ENCODE results near the gene SPTLC3. TPM values are rescaled to one million over a fixed set of nuclear protein-coding genes. Genes with fewer than 3 reads are reported as not detected.

SPTLC3 gene
- polyA plus RNA-seq, 1 of the 3 experiments (the other 2 are of a cell fraction) = 0.02 TPM

DNA sequence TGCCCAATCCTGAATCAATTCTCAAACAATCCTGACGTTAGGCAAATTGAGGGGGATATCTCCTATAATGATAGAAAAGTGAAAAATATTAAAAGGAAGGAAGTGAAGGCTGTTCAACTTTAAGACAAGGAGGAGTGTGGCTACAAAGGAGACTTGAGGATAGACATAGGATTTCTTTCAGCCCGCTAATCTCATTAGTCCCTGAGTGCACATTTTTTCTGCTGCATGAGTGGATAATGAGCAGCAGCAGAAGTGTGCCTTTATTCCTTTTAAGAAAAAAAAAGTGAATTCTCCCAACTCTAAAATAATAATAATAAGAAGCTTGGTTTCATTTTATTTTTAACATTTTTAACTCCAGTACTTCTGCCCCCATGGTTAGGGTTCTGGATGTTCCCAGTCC is 102.0 kb downstream of the SPTLC3 start:
- Histone ChIP-seq H3F3A (replicated peaks; ENCODE audit: insufficient read depth) (no peaks in the 10 kb centered on the region), H3K4me3 (ENCODE audit: low read depth in 2 of 2, low read length in 1 of 2) (no peak overlapping the region), H4K20me1 (ENCODE audit: insufficient read depth) (no peaks in the 10 kb centered on the region), H3K4me1 (ENCODE audit: control insufficient read depth in 1 of 2, insufficient read depth in 2 of 2, low read depth in 1 of 2, low read length in 1 of 2) (no peaks in the 10 kb centered on the region), H3K9me2 (no peaks in the 10 kb centered on the region), H3K27me3 (ENCODE audit: insufficient read depth) (no peaks in the 10 kb centered on the region; the same call in 1 of the 2 replicates), H3K79me2 (ENCODE audit: insufficient read depth) (no peaks in the 10 kb centered on the region), H3K27ac (ENCODE audit: low read depth in 2 of 2, low read length in 1 of 2) (no peak overlapping the region), H3K9me3 (no peaks in the 10 kb centered on the region), H3K4me2 (no peak overlapping the region), H3K36me3 (replicated peaks in 1 of 2; ENCODE audit: control insufficient read depth in 1 of 2, insufficient read depth in 2 of 2, low read length in 1 of 2) (no peaks in the 10 kb centered on the region), H2AFZ (ENCODE audit: low read depth) (no peak overlapping the region), H3K9ac (no peak overlapping the region)
- POLR2A ChIA-PET = no interaction called here
- TF ChIP-seq NRF1 (IDR thresholded peaks at IDR 0.05; ENCODE audit: low read depth, low read length) = no peak
- TF ChIP-seq, protein P1, sequence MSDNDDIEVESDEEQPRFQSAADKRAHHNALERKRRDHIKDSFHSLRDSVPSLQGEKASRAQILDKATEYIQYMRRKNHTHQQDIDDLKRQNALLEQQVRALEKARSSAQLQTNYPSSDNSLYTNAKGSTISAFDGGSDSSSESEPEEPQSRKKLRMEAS (IDR thresholded peaks at IDR 0.05; ENCODE audit: low read depth) = no peak
- TF ChIP-seq SMC3 (IDR thresholded peaks at IDR 0.05; ENCODE audit: low read depth, low read length) = no peak
- no peak for TF ChIP-seq JUND (IDR thresholded peaks at IDR 0.05)
- no peak for TF ChIP-seq TEAD4 (IDR thresholded peaks at IDR 0.05; ENCODE audit: borderline replicate concordance, insufficient read depth)
- TF ChIP-seq GABPA (IDR thresholded peaks at IDR 0.05; ENCODE audit: low read depth) = no peak
- TF ChIP-seq EP300 (IDR thresholded peaks at IDR 0.05; ENCODE audit: borderline replicate concordance in 1 of 2, low read depth in 1 of 2, low read length in 1 of 2) = no peak
- TF ChIP-seq, protein P2, sequence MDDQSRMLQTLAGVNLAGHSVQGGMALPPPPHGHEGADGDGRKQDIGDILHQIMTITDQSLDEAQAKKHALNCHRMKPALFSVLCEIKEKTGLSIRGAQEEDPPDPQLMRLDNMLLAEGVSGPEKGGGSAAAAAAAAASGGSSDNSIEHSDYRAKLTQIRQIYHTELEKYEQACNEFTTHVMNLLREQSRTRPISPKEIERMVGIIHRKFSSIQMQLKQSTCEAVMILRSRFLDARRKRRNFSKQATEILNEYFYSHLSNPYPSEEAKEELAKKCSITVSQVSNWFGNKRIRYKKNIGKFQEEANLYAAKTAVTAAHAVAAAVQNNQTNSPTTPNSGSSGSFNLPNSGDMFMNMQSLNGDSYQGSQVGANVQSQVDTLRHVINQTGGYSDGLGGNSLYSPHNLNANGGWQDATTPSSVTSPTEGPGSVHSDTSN (IDR thresholded peaks at IDR 0.05) = no peak
- DNase-seq = no peak
- 37% methylated on average over 2 of the region's 2 CpGs for WGBS (ENCODE audit: low lambda C conversion rate)
- CTCF ChIA-PET = interaction anchor here (0.6 to 3.9 kb wide), 4 partner anchors 8 to 616 kb away, joined by 3 to 31 read pairs (median 5); no protein-coding TSS in a partner anchor

DNA sequence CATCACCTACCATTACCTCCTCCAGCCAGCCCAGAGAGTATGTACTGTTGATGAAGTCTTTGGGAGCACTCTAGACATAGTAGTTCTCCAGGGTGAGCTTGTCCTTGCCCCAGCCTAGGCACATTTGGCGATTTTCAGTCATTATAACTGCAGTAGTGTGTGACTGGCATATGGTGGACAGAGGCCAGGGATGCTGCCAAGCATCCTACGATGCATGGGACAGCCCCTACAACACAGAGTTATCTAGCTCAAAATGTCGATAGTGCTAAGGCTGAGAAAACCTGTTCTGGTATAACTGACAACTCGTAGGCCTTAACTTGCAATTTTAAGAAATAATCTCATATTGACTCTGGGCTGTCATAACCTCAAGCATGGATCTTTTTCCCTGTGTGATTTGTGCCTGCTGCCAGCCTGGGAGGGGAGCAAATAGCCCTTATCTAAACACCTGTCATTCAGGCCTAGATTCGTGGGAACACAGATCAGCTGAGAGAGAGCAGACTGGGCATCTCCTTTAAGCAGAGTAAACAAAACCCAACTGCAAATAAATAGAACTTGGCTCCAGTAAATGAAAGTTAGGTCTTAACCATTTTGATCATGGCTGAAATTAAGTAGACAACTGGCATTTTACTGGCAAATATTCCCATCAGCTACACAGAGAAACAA is 102.6 kb downstream of the SPTLC3 start:
- 11% methylated on average over 5 of the region's 5 CpGs for WGBS (ENCODE audit: low lambda C conversion rate)
- TF ChIP-seq EP300 (IDR thresholded peaks at IDR 0.05; ENCODE audit: borderline replicate concordance in 1 of 2, low read depth in 1 of 2, low read length in 1 of 2) = no peak
- TF ChIP-seq, protein P1 (IDR thresholded peaks at IDR 0.05; ENCODE audit: low read depth) = no peak
- no peak for TF ChIP-seq TCF12 (IDR thresholded peaks at IDR 0.05)
- TF ChIP-seq, protein P3, sequence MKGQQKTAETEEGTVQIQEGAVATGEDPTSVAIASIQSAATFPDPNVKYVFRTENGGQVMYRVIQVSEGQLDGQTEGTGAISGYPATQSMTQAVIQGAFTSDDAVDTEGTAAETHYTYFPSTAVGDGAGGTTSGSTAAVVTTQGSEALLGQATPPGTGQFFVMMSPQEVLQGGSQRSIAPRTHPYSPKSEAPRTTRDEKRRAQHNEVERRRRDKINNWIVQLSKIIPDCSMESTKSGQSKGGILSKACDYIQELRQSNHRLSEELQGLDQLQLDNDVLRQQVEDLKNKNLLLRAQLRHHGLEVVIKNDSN (IDR thresholded peaks at IDR 0.05; ENCODE audit: borderline replicate concordance, low read depth) = no peak
- no peak for TF ChIP-seq SMC3 (IDR thresholded peaks at IDR 0.05; ENCODE audit: low read depth, low read length)
- TF ChIP-seq, protein P4, sequence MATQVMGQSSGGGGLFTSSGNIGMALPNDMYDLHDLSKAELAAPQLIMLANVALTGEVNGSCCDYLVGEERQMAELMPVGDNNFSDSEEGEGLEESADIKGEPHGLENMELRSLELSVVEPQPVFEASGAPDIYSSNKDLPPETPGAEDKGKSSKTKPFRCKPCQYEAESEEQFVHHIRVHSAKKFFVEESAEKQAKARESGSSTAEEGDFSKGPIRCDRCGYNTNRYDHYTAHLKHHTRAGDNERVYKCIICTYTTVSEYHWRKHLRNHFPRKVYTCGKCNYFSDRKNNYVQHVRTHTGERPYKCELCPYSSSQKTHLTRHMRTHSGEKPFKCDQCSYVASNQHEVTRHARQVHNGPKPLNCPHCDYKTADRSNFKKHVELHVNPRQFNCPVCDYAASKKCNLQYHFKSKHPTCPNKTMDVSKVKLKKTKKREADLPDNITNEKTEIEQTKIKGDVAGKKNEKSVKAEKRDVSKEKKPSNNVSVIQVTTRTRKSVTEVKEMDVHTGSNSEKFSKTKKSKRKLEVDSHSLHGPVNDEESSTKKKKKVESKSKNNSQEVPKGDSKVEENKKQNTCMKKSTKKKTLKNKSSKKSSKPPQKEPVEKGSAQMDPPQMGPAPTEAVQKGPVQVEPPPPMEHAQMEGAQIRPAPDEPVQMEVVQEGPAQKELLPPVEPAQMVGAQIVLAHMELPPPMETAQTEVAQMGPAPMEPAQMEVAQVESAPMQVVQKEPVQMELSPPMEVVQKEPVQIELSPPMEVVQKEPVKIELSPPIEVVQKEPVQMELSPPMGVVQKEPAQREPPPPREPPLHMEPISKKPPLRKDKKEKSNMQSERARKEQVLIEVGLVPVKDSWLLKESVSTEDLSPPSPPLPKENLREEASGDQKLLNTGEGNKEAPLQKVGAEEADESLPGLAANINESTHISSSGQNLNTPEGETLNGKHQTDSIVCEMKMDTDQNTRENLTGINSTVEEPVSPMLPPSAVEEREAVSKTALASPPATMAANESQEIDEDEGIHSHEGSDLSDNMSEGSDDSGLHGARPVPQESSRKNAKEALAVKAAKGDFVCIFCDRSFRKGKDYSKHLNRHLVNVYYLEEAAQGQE (IDR thresholded peaks at IDR 0.05; ENCODE audit: low read depth, low read length) = no peak
- TF ChIP-seq RXRA (IDR thresholded peaks at IDR 0.05; ENCODE audit: borderline replicate concordance, low read depth) = no peak
- TF ChIP-seq FOXM1 (IDR thresholded peaks at IDR 0.05; ENCODE audit: low read depth) = no peak
- no peak for TF ChIP-seq GATA2 (CRISPR knock-in tag; IDR thresholded peaks at IDR 0.05)
- TF ChIP-seq JUND (IDR thresholded peaks at IDR 0.05) = no peak
- no peak for TF ChIP-seq EZH2phosphoT487 (IDR thresholded peaks at IDR 0.05; ENCODE audit: borderline replicate concordance, low read depth)
- TF ChIP-seq, protein P5, sequence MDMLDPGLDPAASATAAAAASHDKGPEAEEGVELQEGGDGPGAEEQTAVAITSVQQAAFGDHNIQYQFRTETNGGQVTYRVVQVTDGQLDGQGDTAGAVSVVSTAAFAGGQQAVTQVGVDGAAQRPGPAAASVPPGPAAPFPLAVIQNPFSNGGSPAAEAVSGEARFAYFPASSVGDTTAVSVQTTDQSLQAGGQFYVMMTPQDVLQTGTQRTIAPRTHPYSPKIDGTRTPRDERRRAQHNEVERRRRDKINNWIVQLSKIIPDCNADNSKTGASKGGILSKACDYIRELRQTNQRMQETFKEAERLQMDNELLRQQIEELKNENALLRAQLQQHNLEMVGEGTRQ (IDR thresholded peaks at IDR 0.05; ENCODE audit: borderline replicate concordance, low read depth, low read length) = no peak
- TF ChIP-seq, protein P6, sequence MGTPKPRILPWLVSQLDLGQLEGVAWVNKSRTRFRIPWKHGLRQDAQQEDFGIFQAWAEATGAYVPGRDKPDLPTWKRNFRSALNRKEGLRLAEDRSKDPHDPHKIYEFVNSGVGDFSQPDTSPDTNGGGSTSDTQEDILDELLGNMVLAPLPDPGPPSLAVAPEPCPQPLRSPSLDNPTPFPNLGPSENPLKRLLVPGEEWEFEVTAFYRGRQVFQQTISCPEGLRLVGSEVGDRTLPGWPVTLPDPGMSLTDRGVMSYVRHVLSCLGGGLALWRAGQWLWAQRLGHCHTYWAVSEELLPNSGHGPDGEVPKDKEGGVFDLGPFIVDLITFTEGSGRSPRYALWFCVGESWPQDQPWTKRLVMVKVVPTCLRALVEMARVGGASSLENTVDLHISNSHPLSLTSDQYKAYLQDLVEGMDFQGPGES (IDR thresholded peaks at IDR 0.05; ENCODE audit: low read depth, low read length) = no peak
- no peak for TF ChIP-seq ELF1 (IDR thresholded peaks at IDR 0.05)

More for the DNA sequence above, 102.6 kb downstream of the SPTLC3 start:
- no peaks in the 10 kb centered on the region for H3K79me2 ChIP-seq (ENCODE audit: insufficient read depth)
- H2AFZ ChIP-seq (ENCODE audit: low read depth) = no peak overlapping the region
- no peak overlapping the region for H3K4me3 ChIP-seq (ENCODE audit: low read depth in 2 of 2, low read length in 1 of 2)
- no peak overlapping the region for H3K4me2 ChIP-seq
- H3K27me3 ChIP-seq (ENCODE audit: insufficient read depth) = no peaks in the 10 kb centered on the region; the same call in 1 of the 2 replicates
- H3K36me3 ChIP-seq (replicated peaks in 1 of 2; ENCODE audit: control insufficient read depth in 1 of 2, insufficient read depth in 2 of 2, low read length in 1 of 2) = no peaks in the 10 kb centered on the region
- no peaks in the 10 kb centered on the region for H3K9me2 ChIP-seq
- H3K27ac ChIP-seq (ENCODE audit: low read depth in 2 of 2, low read length in 1 of 2) = no peak overlapping the region
- H3K9me3 ChIP-seq = no peaks in the 10 kb centered on the region
- H3F3A ChIP-seq (replicated peaks; ENCODE audit: insufficient read depth) = no peaks in the 10 kb centered on the region
- ChIA-PET POLR2A (no interaction called here), CTCF (interaction anchor here (0.6 to 3.9 kb wide), 4 partner anchors 7 to 615 kb away, joined by 3 to 31 read pairs (median 5); no protein-coding TSS in a partner anchor)
- H4K20me1 ChIP-seq (ENCODE audit: insufficient read depth) = no peaks in the 10 kb centered on the region
- no peaks in the 10 kb centered on the region for H3K4me1 ChIP-seq (ENCODE audit: control insufficient read depth in 1 of 2, insufficient read depth in 2 of 2, low read depth in 1 of 2, low read length in 1 of 2)
- H3K9ac ChIP-seq = no peak overlapping the region
- DNase-seq = no peak

Data from SK-N-SH (cell line).